IMR-90 (cell line): Measurements from ENCODE around the gene ARHGAP12. TPM values are rescaled to one million over a fixed set of nuclear protein-coding genes. Genes with fewer than 3 reads are reported as not detected.

Source experiments
- ATAC-seq: fragments of 200-7000 bp; cut with Tn5 transposase; 2 replicates; pipeline ENCODE4 v1.9.1; 2020; ENCODE audit warnings: low read depth, mild to moderate bottlenecking, moderate library complexity
- BruUV-seq: library from RNA; stranded (reverse); fragments of 400-500 nt; replicated peaks from 2 replicates; lab custom pipeline; 2021; lab: Mats Ljungman, UMichigan
- CTCF ChIA-PET: fragments of 300-600 bp; formaldehyde crosslinking; extraction: SDS; loops from one replicate; lab custom pipeline; 2021; ENCODE audit warnings: antibody characterized with exemption; lab: Yijun Ruan, JAX
- POLR2A ChIA-PET: fragments of 300-600 bp; sonication (Branson Sonifier 250); formaldehyde crosslinking; loops from one replicate; lab custom pipeline; 2022; ENCODE audit warnings: antibody characterized with exemption; ENCODE audit not compliant: unreplicated experiment; lab: Charles Lee
- DNase-seq: peaks from one replicate; pipeline ENCODE4 v3.0.0; 2013
- H2AFZ ChIP-seq: replicated peaks from 2 replicates; pipeline ENCODE3; 2013; ENCODE audit warnings: low read length, mild to moderate bottlenecking; ENCODE audit not compliant: poor library complexity
- H2AK5ac ChIP-seq: 2 replicates; pipeline ENCODE4 v1.6.1; 2013; ENCODE audit warnings: low read depth, low read length, inconsistent platforms
- H2AK9ac ChIP-seq: replicated peaks from 2 replicates; pipeline ENCODE3; 2013; ENCODE audit warnings: mild to moderate bottlenecking, low read depth, low read length, moderate library complexity; ENCODE audit not compliant: poor library complexity
- H2BK120ac ChIP-seq: 2 replicates; pipeline ENCODE4 v1.6.1; 2013; ENCODE audit warnings: low read depth, low read length, inconsistent platforms
- H2BK15ac ChIP-seq: 3 replicates; pipeline ENCODE4 v1.6.1; 2013; ENCODE audit warnings: low read depth, low read length, inconsistent platforms
- H2BK20ac ChIP-seq: 2 replicates; pipeline ENCODE4 v1.6.1; 2013; ENCODE audit warnings: low read depth, mild to moderate bottlenecking, inconsistent platforms, low read length, moderate library complexity
- H2BK5ac ChIP-seq: 2 replicates; pipeline ENCODE4 v1.6.1; 2013; ENCODE audit warnings: mild to moderate bottlenecking, low read depth, low read length, inconsistent platforms; ENCODE audit not compliant: poor library complexity, severe bottlenecking
- H3K14ac ChIP-seq: replicated peaks from 2 replicates; pipeline ENCODE4 v1.6.1; 2013; ENCODE audit warnings: low read depth, low read length, inconsistent platforms
- H3K18ac ChIP-seq: 2 replicates; pipeline ENCODE4 v1.6.1; 2013; ENCODE audit warnings: low read depth, low read length, control low read depth
- H3K23ac ChIP-seq: 2 replicates; pipeline ENCODE4 v1.6.1; 2013; ENCODE audit warnings: low read depth, low read length, inconsistent platforms
- H3K27ac ChIP-seq: 2 replicates; pipeline ENCODE4 v1.5.1; 2013; ENCODE audit warnings: mild to moderate bottlenecking, control low read depth, low read length; ENCODE audit not compliant: insufficient read depth
- H3K27me3 ChIP-seq: 2 replicates; pipeline ENCODE4 v1.6.1; 2013; ENCODE audit warnings: low read length; ENCODE audit not compliant: control insufficient read depth, insufficient read depth
- H3K36me3 ChIP-seq: 2 replicates; pipeline ENCODE4 v1.6.1; 2013; ENCODE audit warnings: low read length, mixed read lengths; ENCODE audit not compliant: control insufficient read depth, insufficient read depth
- H3K4ac ChIP-seq: 2 replicates; pipeline ENCODE4 v1.6.1; 2013; ENCODE audit warnings: low read depth, low read length, inconsistent platforms
- H3K4me1 ChIP-seq: 2 replicates; pipeline ENCODE4 v1.6.1; 2013; ENCODE audit warnings: low read length, mixed read lengths; ENCODE audit not compliant: control insufficient read depth, insufficient read depth
- H3K4me2 ChIP-seq: 2 replicates; pipeline ENCODE4 v1.6.1; 2013; ENCODE audit warnings: low read depth, mild to moderate bottlenecking, control low read depth, low read length, moderate library complexity
- H3K4me3 ChIP-seq: 2 replicates; pipeline ENCODE4 v1.5.1; 2013; ENCODE audit warnings: low read depth, mild to moderate bottlenecking, control low read depth, low read length, moderate library complexity; ENCODE audit not compliant: insufficient read depth
- H3K56ac ChIP-seq: 2 replicates; pipeline ENCODE4 v1.6.1; 2013; ENCODE audit warnings: low read length, inconsistent platforms; ENCODE audit not compliant: insufficient read depth; ENCODE audit errors: extremely low read depth
- H3K79me1 ChIP-seq, 2 experiments: 2 replicates each; pipeline ENCODE4 v1.6.1; 2013; ENCODE audit warnings: low read length in 2 of 2, inconsistent platforms in 1 of 2, low read depth in 1 of 2
- H3K9ac ChIP-seq: 2 replicates; pipeline ENCODE4 v1.6.1; 2013; ENCODE audit warnings: low read depth, low read length, control low read depth
- H3K9me1 ChIP-seq: 2 replicates; pipeline ENCODE4 v1.6.1; 2013; ENCODE audit warnings: low read length, inconsistent platforms; ENCODE audit not compliant: insufficient read depth
- H3K9me3 ChIP-seq: 2 replicates; pipeline ENCODE4 v1.6.1; 2013; ENCODE audit warnings: low read length; ENCODE audit not compliant: control insufficient read depth, insufficient read depth
- H4K20me1 ChIP-seq: 2 replicates; pipeline ENCODE4 v1.6.1; 2013; ENCODE audit warnings: low read length, inconsistent platforms; ENCODE audit not compliant: insufficient read depth
- H4K5ac ChIP-seq: 2 replicates; pipeline ENCODE4 v1.6.1; 2013; ENCODE audit warnings: mild to moderate bottlenecking, low read depth, low read length, control low read depth
- H4K8ac ChIP-seq, 2 experiments: 2 replicates each; pipeline ENCODE4 v1.6.1; 2013; ENCODE audit warnings: low read depth in 2 of 2, low read length in 2 of 2, control low read depth in 1 of 2, inconsistent platforms in 1 of 2
- H4K91ac ChIP-seq: 2 replicates; pipeline ENCODE4 v1.6.1; 2013; ENCODE audit warnings: low read depth, low read length, inconsistent platforms; ENCODE audit not compliant: insufficient read depth
- BHLHE40 ChIP-seq: fragments of 150-350 bp; IDR thresholded peaks from 2 replicates; pipeline ENCODE4 v1.6.1; 2016; ENCODE audit warnings: mild to moderate bottlenecking, low read depth, low read length
- CEBPB ChIP-seq: IDR thresholded peaks from 2 replicates; pipeline ENCODE4 v1.6.1; 2012; ENCODE audit warnings: low read depth, low read length, improper control_type of control experiment
- CTCF ChIP-seq: conservative IDR thresholded peaks from 2 replicates; pipeline ENCODE4 v1.5.1; 2012; ENCODE audit warnings: mild to moderate bottlenecking, low read depth, low read length, improper control_type of control experiment
- ELK1 ChIP-seq: fragments of 150-350 bp; IDR thresholded peaks from 2 replicates; pipeline ENCODE4 v1.6.1; 2016; ENCODE audit warnings: low read depth, mild to moderate bottlenecking, low read length, moderate library complexity, borderline replicate concordance
- FOS ChIP-seq: fragments of 150-350 bp; IDR thresholded peaks from 2 replicates; pipeline ENCODE4 v1.6.1; 2016; ENCODE audit warnings: low read depth, low read length
- MAFK ChIP-seq: IDR thresholded peaks from 2 replicates; pipeline ENCODE4 v1.6.1; 2012; ENCODE audit warnings: low read depth, low read length, improper control_type of control experiment
- MAZ ChIP-seq: IDR thresholded peaks from 2 replicates; pipeline ENCODE4 v1.6.1; 2012; ENCODE audit warnings: low read depth, mild to moderate bottlenecking, low read length, improper control_type of control experiment, moderate library complexity, borderline replicate concordance
- MXI1 ChIP-seq: IDR thresholded peaks from 2 replicates; pipeline ENCODE4 v1.6.1; 2012; ENCODE audit warnings: low read depth, mild to moderate bottlenecking, low read length, moderate library complexity, borderline replicate concordance
- POLR2A ChIP-seq: IDR thresholded peaks from 2 replicates; pipeline ENCODE4 v1.6.1; 2012; ENCODE audit warnings: mild to moderate bottlenecking, low read depth, low read length
- RAD21 ChIP-seq: IDR thresholded peaks from 2 replicates; pipeline ENCODE4 v1.6.1; 2012; ENCODE audit warnings: low read length, improper control_type of control experiment
- SMC3 ChIP-seq: fragments of 150-350 bp; IDR thresholded peaks from 2 replicates; pipeline ENCODE4 v1.6.1; 2016; ENCODE audit warnings: low read depth, mild to moderate bottlenecking, antibody characterized with exemption, low read length, moderate library complexity
- WGBS, 2 experiments: methylation state at CpG; one replicate each; pipeline versions ENCODE4 v1.1.5 to v1.1.7; 2013; ENCODE audit warnings: missing lambda C conversion rate in 2 of 2; ENCODE audit not compliant: insufficient read length in 1 of 2; ENCODE audit errors: extremely low coverage in 2 of 2; 5-methylcytosine and 5-hydroxymethylcytosine counted together
- dilution Hi-C: fragments of 300-500 bp; cut with HindIII; formaldehyde crosslinking; loops from one replicate; pipeline ENCODE4 v1.14.3; 2018; ENCODE audit warnings: low sequenced_read_pairs; ENCODE audit not compliant: unreplicated experiment
- in situ Hi-C: fragments of 300-500 bp; cut with MboI; formaldehyde crosslinking; loops from 3 replicates; pipeline ENCODE4 v1.14.3; 2019; ENCODE audit warnings: low sequenced_read_pairs, inconsistent platforms, mixed read lengths
- intact Hi-C: fragments of 100-400 bp; cut with micrococcal nuclease; formaldehyde crosslinking; loops from 2 replicates; pipeline ENCODE4 v1.10.0; 2022
- polyA plus RNA-seq, 3 experiments: library from polyadenylated mRNA; depleted of rRNA; stranded (reverse); fragments of >200 nt; gene quantifications; 2 replicates each; pipeline ENCODE4 v1.2.3, GENCODE V29; 2012; ENCODE audit warnings: low replicate concordance in 1 of 3
- total RNA-seq: library from RNA; depleted of rRNA; stranded (reverse); fragments of >200 nt; gene quantifications from 2 replicates; pipeline ENCODE4 v1.2.3, GENCODE V29; 2012

ARHGAP12 gene
- total and polyA plus RNA-seq, 2 of the 4 experiments (the other 2 are of a cell fraction), result 9.0 to 28.5 TPM

GRCh38 chr10:31838065-31838464, 90.6 kb downstream of the ARHGAP12 start:
- TF ChIP-seq SMC3 (no peak), FOS (no peak), MAFK (no peak), BHLHE40 (no peak), RAD21 (no peak), CTCF (no peak), MXI1 (no peak), POLR2A (no peak), MAZ (no peak), CEBPB (no peak), ELK1 (no peak)
- Histone ChIP-seq H2BK5ac (no peak overlapping the region), H3K9me3 (no peaks in the 10 kb centered on the region), H3K23ac (0 out of 2 replicates have a peak overlapping the region, but pooled peaks have one; percentile 42), H2AK5ac (no peak overlapping the region; the same call in 1 of the 2 replicates), H2BK15ac (no peak overlapping the region), H4K5ac (no peak overlapping the region), H4K20me1 (no peaks in the 10 kb centered on the region), H3K9me1 (no peaks in the 10 kb centered on the region; the same call in 1 of the 2 replicates), H3K27ac (no peak overlapping the region), H3K79me1 (peaks cover 5 to 7% of the 10 kb centered on the region in 2 experiments; a peak in 2 of 4 replicates), H3K56ac (no peak overlapping the region), H3K4ac (no peak overlapping the region), H3K36me3 (peaks cover 3% of the 10 kb centered on the region; the same call in 1 of the 2 replicates), H2BK20ac (no peak overlapping the region; the same call in 1 of the 2 replicates), H3K18ac (no peak overlapping the region), H3K4me1 (no peaks in the 10 kb centered on the region), H3K14ac (no peak overlapping the region), H4K91ac (no peak overlapping the region), H3K27me3 (no peaks in the 10 kb centered on the region), H2AK9ac (no peak overlapping the region), H2AFZ (no peak overlapping the region), H3K9ac (no peak overlapping the region), H3K4me3 (no peak overlapping the region), H4K8ac (no peak overlapping the region), H3K4me2 (no peak overlapping the region), H2BK120ac (no peak overlapping the region)
- ATAC-seq, result no peak
- 89% methylated on average over 1 of the region's 1 CpG; no CpG with 5 or more reads in 1 of the 2 experiments for WGBS, 2 experiments
- dilution Hi-C loops, result no loop called here
- no peak for DNase-seq
- no TSS peak for BruUV-seq
- POLR2A ChIA-PET, result no interaction called here
- intact Hi-C loops, result loop anchor here (5.0 kb wide), 2 partner anchors 169 to 369 kb away; no protein-coding TSS in a partner anchor
- CTCF ChIA-PET, result no interaction called here
- in situ Hi-C loops, result no loop called here
